H1 (cell line): ENCODE results near the gene UBE2G2. TPM values are rescaled to one million over a fixed set of nuclear protein-coding genes. Genes with fewer than 3 reads are reported as not detected.
"Not testable (repeated sequence)": the region's sequence is repeated elsewhere in the genome, so short reads cannot be mapped to it uniquely, and the experiment has no call there.

Experiments used
- CTCF ChIA-PET: fragments of 300-600 bp; sonication (Branson Sonifier 250); formaldehyde crosslinking; loops from one replicate; lab custom pipeline; 2021; ENCODE audit not compliant: partially characterized antibody; lab: Charles Lee
- POLR2A ChIA-PET: fragments of 300-600 bp; sonication (Branson Sonifier 250); formaldehyde crosslinking; loops from one replicate; lab custom pipeline; 2021; ENCODE audit warnings: inconsistent platforms; ENCODE audit not compliant: partially characterized antibody; lab: Charles Lee
- DNase-seq, 2 experiments: peaks; one replicate each; pipeline versions ENCODE4 v3.0.0 to v3.0.0-alpha.2; 2010 to 2022; ENCODE audit warnings: low spot score in 2 of 2, low read depth in 1 of 2, mixed read lengths in 1 of 2
- FAIRE-seq: peaks from 2 replicates; lab custom pipeline; 2011; peaks lifted over from hg19 to GRCh38; lab: Jason Lieb, UNC
- H2AFZ ChIP-seq: 2 replicates; pipeline ENCODE4 v1.8.1; 2012; ENCODE audit warnings: low read length, inconsistent platforms
- H2AK5ac ChIP-seq: 2 replicates; pipeline ENCODE4 v1.6.1; 2013; ENCODE audit warnings: low read depth, low read length
- H2BK120ac ChIP-seq: replicated peaks from 2 replicates; pipeline ENCODE3; 2013; ENCODE audit warnings: low read depth, low read length, inconsistent platforms
- H2BK12ac ChIP-seq: 2 replicates; pipeline ENCODE4 v1.6.1; 2013; ENCODE audit warnings: low read depth, low read length
- H2BK15ac ChIP-seq: 2 replicates; pipeline ENCODE4 v1.6.1; 2013; ENCODE audit warnings: low read length
- H2BK20ac ChIP-seq: 2 replicates; pipeline ENCODE4 v1.6.1; 2013; ENCODE audit warnings: low read length
- H2BK5ac ChIP-seq: 2 replicates; pipeline ENCODE4 v1.6.1; 2013; ENCODE audit warnings: low read depth, low read length
- H3K14ac ChIP-seq: 2 replicates; pipeline ENCODE4 v1.6.1; 2013; ENCODE audit warnings: inconsistent platforms; ENCODE audit not compliant: insufficient read length
- H3K18ac ChIP-seq: 2 replicates; pipeline ENCODE4 v1.6.1; 2013; ENCODE audit warnings: low read length; ENCODE audit errors: extremely low read depth
- H3K23ac ChIP-seq: 2 replicates; pipeline ENCODE4 v1.6.1; 2013; ENCODE audit warnings: inconsistent platforms; ENCODE audit not compliant: insufficient read length
- H3K23me2 ChIP-seq: 2 replicates; pipeline ENCODE4 v1.6.1; 2013; ENCODE audit warnings: low read depth, low read length
- H3K27ac ChIP-seq: 2 replicates; pipeline ENCODE4 v1.6.1; 2011; ENCODE audit warnings: low read depth, low read length, inconsistent platforms
- H3K27me3 ChIP-seq, 4 experiments: replicated peaks in 1 of 4; 1 replicate in 1 of 4; 2 replicates in 3 of 4; pipeline versions ENCODE4 v1.6.1 to v1.8.1; 2011 to 2013; ENCODE audit warnings: low read length in 3 of 4, mild to moderate bottlenecking in 3 of 4, inconsistent platforms in 2 of 4, mixed read lengths in 2 of 4, moderate library complexity in 1 of 4; ENCODE audit not compliant: control insufficient read depth in 3 of 4, insufficient read depth in 3 of 4; ENCODE audit errors: extremely low read depth in 1 of 4
- H3K36me3 ChIP-seq, 4 experiments: 2 replicates each; pipeline versions ENCODE4 v1.6.1 to v1.8.1; 2011 to 2013; ENCODE audit warnings: mild to moderate bottlenecking in 4 of 4, low read length in 3 of 4, moderate library complexity in 2 of 4, control low read depth in 1 of 4, inconsistent platforms in 1 of 4; ENCODE audit not compliant: insufficient read depth in 4 of 4, control insufficient read depth in 2 of 4
- H3K4ac ChIP-seq: replicated peaks from 2 replicates; pipeline ENCODE3; 2013; ENCODE audit warnings: low read length, low read depth, mixed read lengths, inconsistent platforms; ENCODE audit not compliant: insufficient read length
- H3K4me1 ChIP-seq, 4 experiments: replicated peaks in 1 of 4; 1 replicate in 1 of 4; 2 replicates in 3 of 4; pipeline versions ENCODE4 v1.6.1 to v1.8.1; 2011 to 2013; ENCODE audit warnings: low read length in 3 of 4, inconsistent platforms in 2 of 4, mixed read lengths in 1 of 4; ENCODE audit not compliant: insufficient read depth in 4 of 4, control insufficient read depth in 3 of 4
- H3K4me2 ChIP-seq, 2 experiments: 2 replicates each; pipeline versions ENCODE4 v1.6.1 to v1.8.1; 2011 to 2013; ENCODE audit warnings: low read depth in 2 of 2, low read length in 2 of 2, control low read depth in 1 of 2, inconsistent platforms in 1 of 2, mild to moderate bottlenecking in 1 of 2; ENCODE audit not compliant: insufficient read depth in 1 of 2
- H3K4me3 ChIP-seq, 4 experiments: fragments of 200-600, 300-600 bp in 1 of 4; sonication (generic), shearing (Covaris generic), sonication (Bioruptor Twin) in 1 of 4; 2 replicates each; pipeline versions ENCODE4 v1.5.1 to v1.8.1; 2011 to 2016; ENCODE audit warnings: low read length in 4 of 4, low read depth in 3 of 4, control low read depth in 2 of 4, inconsistent platforms in 2 of 4, mild to moderate bottlenecking in 2 of 4, mixed read lengths in 1 of 4, moderate library complexity in 1 of 4; ENCODE audit not compliant: insufficient read depth in 2 of 4; ENCODE audit errors: extremely low read depth in 1 of 4
- H3K56ac ChIP-seq: replicated peaks from 2 replicates; pipeline ENCODE3; 2013; ENCODE audit warnings: low read depth, mild to moderate bottlenecking, mixed read lengths, low read length, inconsistent platforms; ENCODE audit not compliant: insufficient read length
- H3K79me1 ChIP-seq: 2 replicates; pipeline ENCODE4 v1.6.1; 2013; ENCODE audit warnings: low read depth, low read length, control low read depth
- H3K79me2 ChIP-seq, 2 experiments: 2 replicates each; pipeline versions ENCODE4 v1.6.1 to v1.8.1; 2012 to 2013; ENCODE audit warnings: low read length in 2 of 2, mild to moderate bottlenecking in 2 of 2, inconsistent platforms in 1 of 2; ENCODE audit not compliant: insufficient read depth in 2 of 2, control insufficient read depth in 1 of 2
- H3K9ac ChIP-seq, 4 experiments: replicated peaks in 1 of 4; 1 replicate in 1 of 4; 2 replicates in 3 of 4; pipeline versions ENCODE4 v1.6.1 to v1.8.1; 2011 to 2013; ENCODE audit warnings: low read depth in 3 of 4, low read length in 3 of 4, control low read depth in 2 of 4, mild to moderate bottlenecking in 2 of 4, moderate library complexity in 2 of 4, inconsistent platforms in 1 of 4; ENCODE audit errors: extremely low read depth in 1 of 4
- H3K9me3 ChIP-seq, 2 experiments: 2 replicates each; pipeline versions ENCODE4 v1.6.1 to v1.8.1; 2012 to 2013; ENCODE audit warnings: mild to moderate bottlenecking in 2 of 2, moderate library complexity in 2 of 2, control low read depth in 1 of 2, inconsistent platforms in 1 of 2, low read depth in 1 of 2, low read length in 1 of 2, mixed read lengths in 1 of 2; ENCODE audit not compliant: insufficient read depth in 2 of 2
- H4K20me1 ChIP-seq, 2 experiments: replicated peaks in 1 of 2; 2 replicates each; pipeline versions ENCODE3 to v1.8.1; 2011 to 2013; ENCODE audit warnings: inconsistent platforms in 2 of 2, low read length in 2 of 2, mild to moderate bottlenecking in 1 of 2; ENCODE audit not compliant: insufficient read depth in 2 of 2, control insufficient read depth in 1 of 2
- H4K5ac ChIP-seq: 2 replicates; pipeline ENCODE4 v1.6.1; 2013; ENCODE audit warnings: low read length, low read depth, mixed read lengths, inconsistent platforms; ENCODE audit not compliant: insufficient read length
- H4K8ac ChIP-seq: 2 replicates; pipeline ENCODE4 v1.8.0; 2013; ENCODE audit warnings: mild to moderate bottlenecking, moderate library complexity, low read length, inconsistent platforms; ENCODE audit not compliant: insufficient read depth; ENCODE audit errors: extremely low read depth
- H4K91ac ChIP-seq: replicated peaks from 2 replicates; pipeline ENCODE3; 2013; ENCODE audit warnings: low read length, mixed read lengths, inconsistent platforms; ENCODE audit not compliant: insufficient read length
- MAFK ChIP-seq: IDR thresholded peaks from 2 replicates; pipeline ENCODE4 v1.6.1; 2012; ENCODE audit warnings: low read depth, mild to moderate bottlenecking, improper control_type of control experiment, low read length
- SIN3A ChIP-seq, 2 experiments: IDR thresholded peaks in 1 of 2; conservative IDR thresholded peaks in 1 of 2; 2 replicates each; pipeline ENCODE4 v1.6.1; 2011 to 2012; ENCODE audit warnings: low read length in 2 of 2, improper control_type of control experiment in 1 of 2, low read depth in 1 of 2, mild to moderate bottlenecking in 1 of 2
- ZNF274 ChIP-seq: IDR thresholded peaks from 2 replicates; pipeline ENCODE4 v1.7.0; 2012; ENCODE audit warnings: low read length, borderline replicate concordance; ENCODE audit errors: extremely low read depth
- WGBS, 2 experiments: shearing (Covaris generic) in 1 of 2; methylation state at CpG; one replicate each; pipeline versions ENCODE4 v1.1.6 to v1.1.7; 2013 to 2015; ENCODE audit warnings: low lambda C conversion rate in 2 of 2, mixed read lengths in 2 of 2, inconsistent platforms in 1 of 2, low coverage in 1 of 2, missing lambda C conversion rate in 1 of 2; ENCODE audit not compliant: insufficient replicate concordance in 2 of 2, insufficient coverage in 1 of 2, insufficient read length in 1 of 2; ENCODE audit errors: extremely low coverage in 1 of 2, missing lambda C conversion rate in 1 of 2; 5-methylcytosine and 5-hydroxymethylcytosine counted together
- polyA plus RNA-seq, 7 experiments: library from polyadenylated mRNA; depleted of rRNA in 3 of 7; stranded (reverse) in 5 of 7; unstranded in 2 of 7; fragments of >200 nt in 5 of 7; fragments of 200-250 nt in 2 of 7; gene quantifications; 1 replicate in 5 of 7; 2 replicates in 1 of 7; 4 replicates in 1 of 7; pipeline versions ENCODE4 v1.2.1 to v1.2.3, GENCODE V29; 2011 to 2013; ENCODE audit warnings: missing spikeins in 2 of 7, mixed read lengths in 2 of 7
- total RNA-seq: library from RNA; stranded (reverse); fragmentation: NEBNext Ultra II Directional; extraction: Animal tissue kit (Norgen Biotek cat#: 25700); gene quantifications from 2 replicates; pipeline ENCODE4 v1.2.1, GENCODE V29; 2021
- TF ChIP-seq, protein P1 (sequence below): IDR thresholded peaks from 2 replicates; pipeline ENCODE4 v1.6.1; 2011; ENCODE audit warnings: low read length, improper control_type of control experiment

UBE2G2 gene
- total and polyA plus RNA-seq, 2 of the 8 experiments (the other 6 are each of a cell fraction or from before 2014, with no cell fraction given) = 96.3 to 101 TPM

DNA sequence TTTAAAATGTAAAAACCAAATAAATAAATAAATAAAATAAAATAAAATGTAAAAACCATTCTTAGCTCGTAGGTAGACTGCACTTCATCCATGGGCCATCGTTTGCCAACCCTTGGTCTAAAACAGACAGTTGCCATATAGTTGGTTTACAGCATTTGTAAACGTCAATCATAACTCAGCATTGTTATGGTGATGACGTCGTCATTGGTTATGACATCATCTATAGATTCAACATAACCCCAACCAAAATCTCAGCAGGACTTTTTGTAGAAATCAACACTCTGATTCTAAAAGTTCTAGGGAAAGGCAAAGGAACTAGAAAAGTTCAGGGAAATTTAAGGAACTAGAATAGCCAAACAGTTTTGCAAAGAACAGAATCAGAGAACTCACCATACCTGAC is 32.0 kb upstream of the UBE2G2 start (continued):
- TF ChIP-seq SIN3A (conservative IDR thresholded peaks at IDR 0.05 in 1 of 2, IDR thresholded peaks at IDR 0.05 in 1 of 2; ENCODE audit: low read depth in 1 of 2, low read length in 2 of 2) = no peak
- no peak for TF ChIP-seq MAFK
- TF ChIP-seq ZNF274 = no peak
- TF ChIP-seq, protein P1, sequence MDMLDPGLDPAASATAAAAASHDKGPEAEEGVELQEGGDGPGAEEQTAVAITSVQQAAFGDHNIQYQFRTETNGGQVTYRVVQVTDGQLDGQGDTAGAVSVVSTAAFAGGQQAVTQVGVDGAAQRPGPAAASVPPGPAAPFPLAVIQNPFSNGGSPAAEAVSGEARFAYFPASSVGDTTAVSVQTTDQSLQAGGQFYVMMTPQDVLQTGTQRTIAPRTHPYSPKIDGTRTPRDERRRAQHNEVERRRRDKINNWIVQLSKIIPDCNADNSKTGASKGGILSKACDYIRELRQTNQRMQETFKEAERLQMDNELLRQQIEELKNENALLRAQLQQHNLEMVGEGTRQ = no peak

DNA sequence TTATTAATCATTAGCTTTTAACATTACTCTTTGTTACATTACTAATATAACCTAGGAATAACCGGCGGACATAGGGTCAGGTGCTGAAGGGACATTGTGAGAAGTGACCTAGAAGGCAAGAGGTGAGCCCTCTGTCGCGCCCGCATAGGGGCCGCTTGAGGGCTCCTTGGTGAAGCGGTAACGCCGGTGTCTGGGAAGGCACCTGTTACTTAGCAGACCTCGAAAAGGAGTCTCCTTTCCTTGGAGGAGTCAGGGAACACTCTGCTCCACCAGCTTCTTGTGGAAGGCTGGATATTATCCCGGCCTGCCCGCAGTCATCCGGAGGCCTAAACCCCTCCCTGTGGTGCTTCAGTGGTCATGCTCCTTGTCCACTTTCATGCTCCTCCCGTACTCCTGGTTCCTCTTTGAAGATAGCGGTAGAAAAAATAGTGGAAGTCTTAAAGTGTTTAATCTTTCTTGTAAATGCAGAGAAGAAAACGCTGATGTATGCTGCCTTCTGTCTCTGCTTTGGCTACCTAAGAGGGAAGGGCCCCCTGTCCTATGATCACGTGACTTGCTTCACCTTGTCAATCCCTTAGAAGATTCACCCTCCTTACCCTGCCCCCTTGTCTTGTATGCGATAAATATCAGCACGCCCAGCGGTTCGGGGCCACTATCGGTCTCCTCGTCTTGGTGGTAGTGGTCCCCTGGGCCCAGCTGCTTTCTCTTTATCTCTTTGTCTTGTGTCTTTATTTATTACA is 31.1 kb upstream of the UBE2G2 start:
- POLR2A ChIA-PET = interaction anchor here (1.3 kb wide), 1 partner anchor 15 kb away, joined by 3 read pairs; the partner anchor contains the start of gene SUMO3

More for the DNA sequence above, 31.1 kb upstream of the UBE2G2 start:
- H3K9ac ChIP-seq, DNase-seq, H3K23ac ChIP-seq, H3K27me3 ChIP-seq, H2BK12ac ChIP-seq, H3K79me2 ChIP-seq, H4K20me1 ChIP-seq, H3K4me1 ChIP-seq, H3K4me3 ChIP-seq, H2BK15ac ChIP-seq, H3K23me2 ChIP-seq, H3K79me1 ChIP-seq, H4K91ac ChIP-seq, H2BK20ac ChIP-seq, H3K14ac ChIP-seq, H3K27ac ChIP-seq, H3K4me2 ChIP-seq, H3K36me3 ChIP-seq, FAIRE-seq, H3K4ac ChIP-seq, H3K18ac ChIP-seq, H2AK5ac ChIP-seq, H4K5ac ChIP-seq, H4K8ac ChIP-seq, H2BK120ac ChIP-seq, H3K56ac ChIP-seq, H2AFZ ChIP-seq, H2BK5ac ChIP-seq: not testable (repeated sequence)
- peaks cover 14 to 18% of the 10 kb centered on the region in 2 experiments for H3K9me3 ChIP-seq
- WGBS, 2 experiments = 90% methylated on average over 23 of the region's 23 CpGs; no CpG with 5 or more reads in 1 of the 2 experiments
- CTCF ChIA-PET = interaction anchor here (1.4 to 1.6 kb wide), 2 partner anchors 61 to 343 kb away, joined by 4 read pairs; no protein-coding TSS in a partner anchor
